ENCODE data around the gene TENM4.

DNA sequence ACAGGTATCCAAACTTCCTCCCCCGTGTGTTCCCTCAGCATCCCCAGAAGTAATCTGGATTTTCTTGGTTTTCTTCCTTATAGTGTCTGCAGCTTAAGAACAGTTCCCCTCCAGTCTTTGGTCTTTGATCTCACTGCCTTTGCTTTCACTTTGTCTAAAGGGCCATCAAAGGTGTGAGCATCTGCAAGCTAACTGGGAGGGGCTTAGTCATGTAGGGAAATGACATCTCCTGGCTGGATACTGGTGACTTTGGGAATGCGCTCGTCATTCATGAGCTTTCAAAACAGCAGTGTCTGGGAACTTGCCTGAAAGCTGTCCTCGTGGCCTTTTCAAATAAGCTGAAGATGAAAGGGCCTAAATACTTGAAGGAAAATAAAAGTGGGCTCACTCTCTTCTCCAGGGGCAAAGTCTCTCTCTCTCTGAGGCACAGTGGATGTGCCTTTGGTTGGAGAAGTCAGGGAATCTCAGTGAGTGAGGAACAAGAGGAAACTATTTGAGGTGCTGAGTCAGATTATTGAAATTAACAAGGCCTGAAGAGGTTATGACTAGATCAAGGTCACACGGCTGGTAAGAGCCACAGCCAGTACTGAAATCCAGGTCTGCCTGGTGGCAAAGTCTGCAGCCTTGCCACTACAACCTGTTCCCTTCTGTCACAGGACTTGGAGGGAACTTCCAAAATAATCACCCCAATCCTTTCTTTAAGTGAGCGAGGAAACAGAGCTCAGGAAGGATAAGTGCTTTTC lies 45.6 kb upstream of the TENM4 start:
- TF ChIP-seq, protein P1, sequence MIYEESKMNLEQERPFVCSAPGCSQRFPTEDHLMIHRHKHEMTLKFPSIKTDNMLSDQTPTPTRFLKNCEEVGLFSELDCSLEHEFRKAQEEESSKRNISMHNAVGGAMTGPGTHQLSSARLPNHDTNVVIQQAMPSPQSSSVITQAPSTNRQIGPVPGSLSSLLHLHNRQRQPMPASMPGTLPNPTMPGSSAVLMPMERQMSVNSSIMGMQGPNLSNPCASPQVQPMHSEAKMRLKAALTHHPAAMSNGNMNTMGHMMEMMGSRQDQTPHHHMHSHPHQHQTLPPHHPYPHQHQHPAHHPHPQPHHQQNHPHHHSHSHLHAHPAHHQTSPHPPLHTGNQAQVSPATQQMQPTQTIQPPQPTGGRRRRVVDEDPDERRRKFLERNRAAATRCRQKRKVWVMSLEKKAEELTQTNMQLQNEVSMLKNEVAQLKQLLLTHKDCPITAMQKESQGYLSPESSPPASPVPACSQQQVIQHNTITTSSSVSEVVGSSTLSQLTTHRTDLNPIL (CRISPR knock-in tag; IDR thresholded peaks at IDR 0.05; ENCODE audit: low read depth) = no peak
- no peak for TF ChIP-seq CSDC2 (CRISPR knock-in tag; IDR thresholded peaks at IDR 0.05)
- TF ChIP-seq BACH2 (CRISPR knock-in tag; IDR thresholded peaks at IDR 0.05; ENCODE audit: borderline replicate concordance) = no peak
